NCI-H460 (cell line): ENCODE measurements around the gene TRIM39. TPM values are rescaled to one million over a fixed set of nuclear protein-coding genes. Genes with fewer than 3 reads are reported as not detected.
A peak's percentile ranks its signal among the peaks of the same experiment; 100 is the strongest.
"Not testable (repeated sequence)": the region's sequence is repeated elsewhere in the genome, so short reads cannot be mapped to it uniquely, and the experiment has no call there.

Experiments used
- DNase-seq: peaks from one replicate; pipeline ENCODE4 v3.0.0-alpha.2; 2016; ENCODE audit warnings: low read depth; ENCODE audit errors: extremely low read depth
- small RNA-seq, 2 experiments: library from RNA; depleted of rRNA; stranded (forward); fragments of <200 nt; gene quantifications; one replicate each; pipeline ENCODE3, GENCODE V24; 2014
- total RNA-seq: library from RNA; depleted of rRNA; stranded (reverse); fragments of >200 nt; shearing (Covaris generic); gene quantifications from 2 replicates; pipeline ENCODE4 v1.2.3, GENCODE V29; 2014; rRNA removed

The TRIM39 gene
- total RNA-seq, 1 experiment from 2014 or later, result 9.7 TPM

- DNase-seq, result no peak
Observed at GRCh38 chr6:30359276-30359675, 32.5 kb downstream of the TRIM39 start.

GRCh38 chr6:30360139-30360538 is 33.4 kb downstream of the TRIM39 start:
- no peak for DNase-seq

- DNase-seq, result no peak
Observed at GRCh38 chr6:30361661-30362060, 34.9 kb downstream of the TRIM39 start.

GRCh38 chr6:30363459-30363858 is 36.7 kb downstream of the TRIM39 start:
- DNase-seq, result no peak

GRCh38 chr6:30364591-30364990 is 37.9 kb downstream of the TRIM39 start:
- DNase-seq, result no peak

- not testable (repeated sequence) for DNase-seq
Observed at GRCh38 chr6:30369280-30369679, 42.6 kb downstream of the TRIM39 start.

- DNase-seq, result peak; percentile 11
Observed at GRCh38 chr6:30378290-30378937, 51.7 kb downstream of the TRIM39 start.

GRCh38 chr6:30380464-30380863 is 53.7 kb downstream of the TRIM39 start:
- no peak for DNase-seq

GRCh38 chr6:30386166-30386565 is 59.4 kb downstream of the TRIM39 start:
- no peak for DNase-seq

GRCh38 chr6:30391240-30391639 is 64.5 kb downstream of the TRIM39 start:
- DNase-seq, result no peak

Small RNAs within 50 kb of the gene (small RNA-seq; reads per million reads assigned to genes)
- 0 reads per million in 2 experiments for gene HLA-N

Other genes starting within 250 kb of the TRIM39 start
- not detected in 2 replicates for gene TRIM31, start 213.8 kb upstream of the TRIM39 start, total RNA-seq
- not detected in 2 replicates for gene TRIM40, start 190.8 kb upstream of the TRIM39 start, total RNA-seq
- gene TRIM10, start 165.7 kb upstream of the TRIM39 start, total RNA-seq, result not detected in 2 replicates
- gene TRIM15, start 163.4 kb upstream of the TRIM39 start, total RNA-seq, result 0.12 TPM in 1 of 2 replicates, not detected in the other
- gene TRIM26, start 113.5 kb upstream of the TRIM39 start, total RNA-seq, result 14.2 and 17.4 TPM in 2 replicates
- 39.5 and 42.7 TPM in 2 replicates for gene RPP21, start 18.2 kb downstream of the TRIM39 start, total RNA-seq
- 71.2 and 72.6 TPM in 2 replicates for gene HLA-E, start 162.6 kb downstream of the TRIM39 start, total RNA-seq
- 19.2 and 21.4 TPM in 2 replicates for gene GNL1, start 229.6 kb downstream of the TRIM39 start, total RNA-seq
- gene PRR3, start 230.4 kb downstream of the TRIM39 start, total RNA-seq, result 9.1 and 9.6 TPM in 2 replicates
- gene ABCF1, start 244.5 kb downstream of the TRIM39 start, total RNA-seq, result 29.2 and 34.4 TPM in 2 replicates